NCI-H187 treated with DMSO at 0.1 percent for 48 hours (cell line): ENCODE results near the gene SRPRB.

Source experiments
- DNase-seq: peaks from one replicate; lab custom pipeline; 2025; lab: John Stamatoyannopoulos, UW

Gene SRPRB

DNA sequence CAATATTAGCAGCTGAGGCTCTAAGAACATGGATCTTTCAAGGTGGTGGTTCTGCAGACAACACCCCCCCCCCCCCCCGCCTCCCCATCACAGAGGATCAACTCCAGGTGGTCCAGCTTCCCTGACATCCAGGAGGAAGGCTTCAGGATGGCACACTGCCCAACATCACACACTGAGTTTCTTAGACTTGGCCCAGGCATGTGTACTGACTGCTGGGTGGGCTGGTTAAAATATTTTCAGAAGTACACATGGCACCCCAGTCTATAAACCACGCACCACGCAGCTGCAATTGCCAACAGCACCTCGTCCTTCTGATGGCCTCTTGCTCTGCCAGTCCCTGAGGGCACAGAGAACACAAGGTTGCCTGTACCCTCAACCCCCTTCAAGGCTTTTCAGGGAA, 22.1 kb downstream of the SRPRB start:
- DNase-seq, result no peak

DNA sequence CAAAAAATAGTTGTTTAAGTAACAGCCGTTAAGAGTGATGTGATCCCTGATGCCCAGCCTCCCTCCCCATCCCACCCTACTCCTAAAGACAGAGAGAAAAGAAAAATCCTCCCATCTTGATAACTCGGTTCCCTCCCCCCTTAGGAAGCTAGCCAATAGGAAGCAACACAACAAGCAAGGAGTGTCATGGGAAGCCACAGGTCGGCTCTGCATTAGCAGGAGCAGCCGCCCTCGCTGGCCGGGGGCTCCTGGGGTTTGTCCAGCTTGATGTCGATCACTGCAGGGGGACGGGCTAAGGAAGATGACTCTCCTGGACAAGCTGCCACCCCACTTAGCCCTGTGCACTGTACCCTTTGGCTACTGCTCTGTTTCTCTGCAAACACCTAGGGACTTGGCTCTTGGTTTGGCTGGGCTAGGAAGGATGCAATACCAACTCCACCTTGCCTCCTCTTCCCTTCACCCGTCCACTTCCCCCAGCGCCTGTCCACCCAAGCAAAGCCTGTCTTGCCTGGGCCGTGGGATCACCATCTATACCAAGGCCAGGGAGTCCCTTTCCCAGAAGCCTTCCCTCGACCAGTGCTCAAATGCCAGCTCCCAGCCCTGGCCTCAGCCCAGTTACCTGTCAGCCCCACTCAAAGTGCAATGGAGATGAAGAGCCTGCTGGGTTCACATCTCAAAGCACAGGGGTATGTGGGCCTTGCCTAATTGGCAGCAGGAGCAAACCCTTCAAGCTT, 23.1 kb downstream of the SRPRB start:
- DNase-seq, result no peak

DNA sequence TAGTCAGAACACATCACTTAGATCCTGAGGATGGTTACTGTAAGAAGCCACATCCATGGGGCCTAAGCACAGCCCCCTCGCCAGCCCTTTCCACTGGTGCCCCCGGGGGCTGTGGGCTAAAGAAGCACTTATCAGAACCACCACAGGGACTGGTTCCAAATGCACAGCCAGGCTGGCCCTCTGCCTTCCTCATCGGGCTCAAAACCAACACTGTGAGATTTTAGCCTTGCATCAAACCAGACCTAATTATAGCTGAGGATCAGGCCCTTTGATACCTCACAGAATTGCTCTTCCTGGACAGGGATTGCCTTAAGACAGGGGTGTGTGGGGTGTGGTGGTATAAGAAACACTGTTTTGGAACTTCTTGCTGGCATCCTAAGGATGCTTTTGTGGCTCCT, 23.7 kb downstream of the SRPRB start:
- no peak for DNase-seq

DNA sequence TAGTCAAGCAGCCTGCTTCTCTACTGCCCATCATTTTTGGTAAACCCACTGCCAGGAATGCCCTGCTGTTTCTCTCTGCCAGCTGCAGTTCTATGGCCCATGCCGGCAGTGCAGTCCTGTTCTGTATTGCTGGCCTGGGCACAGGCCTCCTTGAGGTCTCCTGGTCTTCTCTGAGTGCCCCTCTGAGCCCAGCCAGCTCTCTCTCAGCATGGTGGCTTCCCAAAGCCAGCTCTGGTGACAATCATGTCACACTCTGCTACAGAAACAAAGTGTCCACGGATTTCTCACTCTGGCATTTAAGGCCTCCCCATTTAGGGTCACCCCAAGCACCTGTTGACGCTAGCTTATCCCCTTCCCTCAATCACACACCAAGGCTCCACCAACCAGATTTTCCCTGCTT, 24.5 kb downstream of the SRPRB start:
- no peak for DNase-seq

DNA sequence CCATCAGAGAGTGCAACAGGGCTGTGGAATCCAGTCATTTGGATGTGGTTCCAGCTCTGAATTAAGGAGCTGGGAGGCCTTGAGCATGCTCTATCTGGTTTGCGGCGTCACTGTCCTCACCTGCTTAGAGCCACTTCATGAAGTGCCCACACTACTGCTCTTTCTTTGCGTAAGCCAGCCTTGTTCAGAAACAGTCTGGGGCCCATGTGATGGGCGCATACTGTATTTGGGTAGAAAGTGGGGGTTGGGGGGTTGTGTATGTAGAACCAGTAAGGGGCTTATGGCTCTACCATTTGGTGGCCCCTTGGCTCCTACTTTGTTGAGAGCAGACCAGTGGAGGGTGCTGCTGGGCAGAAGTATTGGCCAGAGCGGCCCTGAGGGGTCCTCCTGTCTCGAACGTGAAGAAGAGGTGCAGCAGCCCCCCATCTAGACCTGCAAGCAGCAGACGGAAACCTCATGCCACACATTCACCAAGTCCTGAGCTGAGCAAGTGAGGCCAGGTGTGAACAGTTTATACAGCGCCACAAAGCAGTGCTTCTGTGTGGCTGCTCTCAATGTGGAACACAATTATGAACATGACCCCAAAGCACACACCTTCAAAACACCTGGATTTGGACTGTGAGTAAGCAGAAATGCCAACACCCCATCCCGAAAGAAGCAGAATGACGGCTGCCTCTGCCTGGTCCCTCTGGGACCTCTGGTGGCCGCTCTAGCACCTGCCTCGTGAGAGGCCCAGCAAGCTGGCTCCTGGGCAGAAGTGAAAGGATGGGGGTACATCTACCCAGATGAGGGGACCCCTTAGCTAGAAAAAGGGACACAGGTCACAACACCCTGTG, 26.6 kb downstream of the SRPRB start:
- DNase-seq, result no peak

DNA sequence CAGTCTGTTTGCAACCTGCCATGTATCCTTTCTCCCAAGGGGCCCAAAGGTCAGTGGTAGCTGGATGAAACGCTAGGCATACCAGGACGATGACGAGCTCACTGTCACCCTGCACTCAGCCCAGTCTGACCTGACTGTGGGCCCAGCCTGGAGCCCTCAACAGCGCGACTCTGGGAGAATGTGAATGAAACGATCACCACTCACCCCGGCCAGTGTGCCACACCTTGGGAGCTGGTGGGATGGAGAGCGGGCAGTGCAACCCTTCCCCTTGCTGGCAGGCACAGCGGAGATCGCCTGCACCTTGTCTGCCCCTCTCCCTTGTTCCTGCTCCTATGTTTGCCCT, 27.2 kb downstream of the SRPRB start:
- no peak for DNase-seq

DNA sequence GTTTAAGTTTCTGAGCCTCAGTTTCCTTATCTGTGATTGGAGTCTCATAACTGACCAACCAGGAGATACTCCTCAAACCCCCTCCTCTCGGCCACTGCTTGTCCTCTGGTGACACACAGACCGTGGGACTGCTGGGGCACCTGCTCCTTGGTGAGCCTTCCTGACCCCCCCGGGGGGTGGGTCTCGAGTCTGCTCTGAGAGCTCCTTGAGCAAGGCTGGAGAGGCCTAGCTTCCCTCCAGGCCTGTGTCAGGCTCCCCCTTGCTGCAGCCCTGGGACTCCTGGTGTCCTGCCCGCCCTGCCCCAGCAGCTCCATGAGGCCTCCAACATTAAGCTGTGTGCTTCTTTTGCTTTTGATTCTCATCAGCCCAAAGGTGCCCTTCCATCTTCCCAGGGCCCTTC, 27.7 kb downstream of the SRPRB start:
- DNase-seq, result no peak

DNA sequence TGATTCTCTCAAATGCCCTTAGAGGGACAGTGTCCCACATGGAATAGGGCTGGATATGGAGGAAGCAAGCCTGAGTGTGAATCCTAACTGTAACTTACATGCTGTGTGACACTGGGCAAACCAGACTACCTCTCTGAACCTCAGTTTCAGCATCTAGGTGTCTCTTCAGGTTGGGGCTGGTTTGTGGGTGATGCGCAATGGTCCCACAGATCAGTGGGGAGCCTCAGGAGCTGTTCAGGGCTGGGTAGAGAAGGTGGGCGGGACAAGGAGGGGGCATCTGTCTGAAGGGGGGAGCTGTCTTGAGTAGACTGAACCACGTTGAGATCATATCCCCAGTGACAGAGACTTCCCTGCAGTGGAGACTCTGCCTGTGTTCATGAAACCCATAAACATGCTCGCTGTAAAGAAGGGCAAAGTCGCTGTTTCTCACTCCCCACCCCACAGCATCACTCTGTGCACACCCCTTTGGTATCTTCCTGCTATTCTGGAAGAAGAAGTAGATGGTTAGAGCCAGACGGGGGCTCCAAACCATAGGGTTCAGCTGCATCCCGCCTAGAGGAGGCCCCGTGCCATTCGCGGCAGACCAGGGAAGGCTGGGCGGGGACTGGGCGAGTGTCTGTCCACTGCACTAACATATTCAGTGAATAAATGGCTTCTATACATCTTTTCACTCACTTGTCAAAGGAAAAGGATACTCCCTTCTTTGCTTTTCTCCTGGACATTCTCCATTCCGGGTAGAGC, 28.4 kb downstream of the SRPRB start:
- DNase-seq, result no peak

DNA sequence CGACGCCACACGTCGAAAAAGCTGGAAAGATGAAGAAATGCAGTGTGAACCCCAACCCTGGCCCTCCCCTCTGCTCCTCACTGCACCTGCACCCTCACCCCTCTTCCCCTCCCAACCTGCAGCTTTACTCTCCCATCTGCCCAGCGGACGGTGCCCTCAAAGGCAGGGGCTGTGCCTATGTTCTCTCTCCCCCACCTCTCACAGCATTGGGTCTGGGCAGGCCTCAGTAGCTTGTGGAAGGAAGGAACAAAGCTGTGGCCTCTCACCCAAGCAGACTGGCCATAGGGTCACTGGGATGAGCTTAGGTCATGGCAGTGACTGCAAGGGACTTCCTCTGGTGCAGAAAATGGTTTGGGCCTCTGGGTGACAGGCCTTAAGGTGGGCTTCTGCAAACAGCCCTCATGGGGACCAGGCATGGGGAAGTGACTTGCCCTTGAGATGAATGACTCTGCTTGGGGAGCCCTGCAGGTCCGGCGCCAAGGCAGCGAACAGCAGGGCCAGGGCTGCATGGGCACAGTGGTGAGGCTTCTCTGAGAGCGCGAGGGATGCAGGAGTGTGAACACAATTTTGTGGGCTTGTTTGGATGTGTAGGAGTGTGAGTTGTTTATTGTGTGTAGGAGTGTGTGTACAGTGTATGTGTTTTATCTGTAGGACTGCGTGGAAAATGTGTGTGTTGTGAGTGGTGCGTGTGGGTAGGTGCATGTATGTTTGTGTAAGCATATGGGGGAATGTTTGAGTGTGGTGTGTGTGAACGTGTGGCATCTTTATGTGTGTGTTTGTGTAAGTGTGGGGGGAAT, 29.2 kb downstream of the SRPRB start:
- DNase-seq, result no peak

DNA sequence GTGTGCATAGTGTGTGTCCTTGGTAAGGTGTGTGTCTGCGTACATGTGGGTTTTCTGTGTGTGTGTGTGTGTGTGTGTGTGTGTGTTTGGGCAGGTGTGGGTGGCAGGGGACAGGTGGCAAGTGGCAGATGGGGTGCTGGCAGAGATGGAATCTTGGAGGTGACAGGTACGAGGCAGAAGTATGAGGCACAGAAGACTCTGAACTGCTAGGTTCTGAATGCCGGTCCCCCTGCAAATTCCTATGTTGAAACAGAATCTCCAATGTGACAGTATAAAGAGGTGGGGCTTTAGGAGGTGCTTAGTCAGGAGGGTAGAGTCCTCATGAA, 29.8 kb downstream of the SRPRB start:
- no peak for DNase-seq

DNA sequence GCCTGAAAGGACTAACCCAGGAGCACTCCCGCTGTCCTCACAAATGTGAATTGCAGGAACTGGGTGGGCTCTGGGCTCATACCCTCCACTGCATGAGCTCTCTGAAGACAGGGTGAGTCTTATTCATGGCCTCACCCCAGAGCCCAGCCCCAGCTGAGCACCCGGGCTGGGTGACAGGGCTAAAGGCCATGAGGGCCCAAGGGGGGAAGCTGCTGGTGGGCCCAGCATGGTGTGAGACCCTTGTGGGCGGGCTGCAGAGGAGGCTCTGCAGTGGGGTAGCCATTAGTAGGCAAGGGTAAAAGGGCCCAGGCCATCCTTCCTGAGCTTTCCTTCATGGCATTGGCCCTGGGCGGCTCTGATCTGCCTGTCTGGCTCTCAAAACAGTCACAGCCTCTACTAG, 30.3 kb downstream of the SRPRB start:
- DNase-seq, result no peak

DNA sequence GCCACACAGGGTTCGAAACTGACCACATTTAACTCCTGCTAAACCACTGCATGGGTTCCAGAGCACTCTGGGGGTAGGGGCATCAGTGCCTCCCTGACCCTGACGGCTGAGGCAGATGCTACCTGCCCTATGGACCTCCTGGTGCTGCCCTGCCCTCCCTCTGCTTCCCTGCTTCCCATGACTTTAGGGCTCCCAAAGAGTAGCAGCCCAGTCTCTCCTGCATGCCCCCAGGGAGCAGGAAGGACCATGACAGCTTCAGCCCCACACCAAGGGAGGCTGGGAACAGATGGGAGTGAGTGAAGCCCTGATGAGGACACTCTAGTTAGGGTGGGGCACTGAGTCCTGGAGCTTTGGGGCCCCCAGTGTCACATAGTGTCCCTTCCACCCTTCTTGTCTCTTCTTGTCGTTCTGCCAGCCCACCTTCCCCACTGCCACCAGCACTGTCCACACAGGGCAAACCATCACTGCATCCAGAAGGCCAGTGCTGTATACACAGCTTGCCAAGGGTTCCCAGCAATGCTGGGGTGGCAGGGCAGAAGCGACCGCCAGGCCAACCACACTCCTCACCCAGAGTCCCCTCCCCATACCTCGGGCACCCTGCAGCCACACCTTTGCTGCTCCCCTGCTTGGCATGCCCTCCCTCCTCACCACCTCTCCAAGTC, 31.0 kb downstream of the SRPRB start:
- no peak for DNase-seq

DNA sequence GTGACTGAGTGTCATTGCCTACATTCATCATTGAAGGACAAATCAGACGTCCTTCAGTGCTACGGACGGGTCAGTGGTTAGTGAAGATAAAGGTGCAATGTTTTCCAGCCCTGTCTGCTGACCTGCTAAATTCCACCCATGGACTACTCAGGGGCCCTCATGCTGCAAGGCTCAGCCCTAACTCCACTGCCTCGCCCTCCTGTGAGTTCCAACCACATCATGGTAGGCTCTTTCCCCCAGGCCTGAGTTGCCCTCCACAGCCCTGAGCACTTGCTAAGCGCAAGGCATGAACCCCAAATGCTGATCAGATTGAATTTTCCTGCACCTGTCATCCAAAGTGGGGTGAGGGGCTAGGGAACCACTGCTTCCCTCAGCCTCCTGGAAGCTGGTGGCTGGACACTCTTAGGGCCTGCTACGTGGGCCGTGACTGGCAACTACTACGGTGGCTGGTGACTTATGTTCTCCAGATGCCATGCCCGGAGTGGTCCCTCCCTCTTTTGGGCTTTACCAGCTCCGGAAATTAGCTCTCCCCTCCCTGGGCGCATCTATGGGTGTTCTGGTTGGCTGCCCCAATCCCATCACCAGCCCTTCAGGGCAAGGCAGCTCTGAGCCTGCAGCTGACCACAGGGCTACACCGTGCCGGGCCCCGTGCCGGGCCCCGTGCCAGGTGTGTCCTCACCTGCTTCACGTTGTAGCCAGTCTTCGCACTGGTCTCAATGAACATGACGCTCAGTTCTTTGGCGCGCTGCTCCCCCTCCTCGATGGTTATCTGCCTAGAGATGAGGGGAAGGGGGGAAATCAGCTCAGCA, 32.1 kb downstream of the SRPRB start:
- DNase-seq, result no peak

DNA sequence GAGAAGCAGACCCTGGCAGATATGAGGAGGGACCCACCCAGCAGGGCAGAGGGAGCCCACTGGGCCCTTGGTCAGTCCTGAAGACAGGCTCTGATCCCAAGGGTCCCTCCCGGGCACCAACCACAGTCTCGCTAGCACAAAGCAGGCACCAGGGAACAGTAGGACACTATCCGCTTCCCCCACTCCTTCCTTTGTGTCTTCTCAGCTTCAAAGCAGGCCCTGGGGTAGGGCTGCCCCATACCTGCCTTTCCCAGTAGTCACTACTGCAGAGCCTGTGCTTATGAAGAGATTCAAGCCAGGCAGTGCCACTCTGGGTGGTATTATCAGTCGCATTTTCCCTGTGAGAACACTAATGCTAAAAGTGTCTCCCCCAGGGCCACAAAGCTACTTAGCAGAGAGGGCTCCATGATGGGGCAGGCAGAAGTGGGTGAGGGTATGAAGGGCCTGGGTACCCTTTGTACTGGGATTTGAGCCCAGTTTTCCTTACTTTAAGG, 32.7 kb downstream of the SRPRB start:
- DNase-seq, result no peak

DNA sequence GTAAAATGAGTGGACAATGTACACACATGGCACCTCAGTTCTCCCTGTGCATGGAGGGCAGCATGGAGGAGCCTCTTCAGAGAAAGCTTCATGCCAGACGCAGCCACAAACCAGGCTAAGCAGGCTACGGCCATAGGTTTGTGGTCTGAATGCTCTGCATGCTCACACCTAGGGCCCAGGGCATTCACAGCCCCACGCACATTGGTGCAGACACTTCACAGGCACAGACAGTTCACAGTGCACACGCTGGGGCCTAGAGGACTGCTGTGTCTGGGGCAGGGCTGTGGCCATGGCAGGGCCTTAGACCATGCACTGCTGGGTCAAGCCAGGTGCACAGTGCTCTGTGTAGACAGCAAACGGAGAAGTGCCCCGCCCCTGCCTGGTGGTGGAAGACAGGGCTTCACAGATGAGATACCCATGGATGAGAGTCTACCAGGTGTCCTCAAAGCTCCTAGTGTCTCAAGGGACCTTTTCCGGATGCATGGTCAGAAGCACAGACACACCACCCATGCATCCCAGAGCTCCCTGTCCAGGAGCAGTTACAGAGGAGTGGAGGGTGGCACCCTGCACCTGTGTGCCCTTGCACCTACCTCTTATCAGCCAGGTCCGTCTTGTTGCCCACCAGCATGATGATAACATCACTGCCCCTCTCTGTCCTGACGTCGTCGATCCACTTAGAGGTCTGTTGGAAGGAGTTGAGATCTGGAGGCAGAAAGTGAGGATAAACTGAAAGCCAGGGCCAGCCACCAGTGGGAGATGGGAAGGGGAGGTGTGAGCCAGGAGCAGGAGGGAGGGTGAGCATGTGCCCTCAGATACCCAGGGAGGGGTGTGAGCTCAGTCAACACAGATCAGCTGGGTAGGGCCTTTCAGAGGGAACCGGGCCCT, 33.5 kb downstream of the SRPRB start:
- DNase-seq, result no peak

DNA sequence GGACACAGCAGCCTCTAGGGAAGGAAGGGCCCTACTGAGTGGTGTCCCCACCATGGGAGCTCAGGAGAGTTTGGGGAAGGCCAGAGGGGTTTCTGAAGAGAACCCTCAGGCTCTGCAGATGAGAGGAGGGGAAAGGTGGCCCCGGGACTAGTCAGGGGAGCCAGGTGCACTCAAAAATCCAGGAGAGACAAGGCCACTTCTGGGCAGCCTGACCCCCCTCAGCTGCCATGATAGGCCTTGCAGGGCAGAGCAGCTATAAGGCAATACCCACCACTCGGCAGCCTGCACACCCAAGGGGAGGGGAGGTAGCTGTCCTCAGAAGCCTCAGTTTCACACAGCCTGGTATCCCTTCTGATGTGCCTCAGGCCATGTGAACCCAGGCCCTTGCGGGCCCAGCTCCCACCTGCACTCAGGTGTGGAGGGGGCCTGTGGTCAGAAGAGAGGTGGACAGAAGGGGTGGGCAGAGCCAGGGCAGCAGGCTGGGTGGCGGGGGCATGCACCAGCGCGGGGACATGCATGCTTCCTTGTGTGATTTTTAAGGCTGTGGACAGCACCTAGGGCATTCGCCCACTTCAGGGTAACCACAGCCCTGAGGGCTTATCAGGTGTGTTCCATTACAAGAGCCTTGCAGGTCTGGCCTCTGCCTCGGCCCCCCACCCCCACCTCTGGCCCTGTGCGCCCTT, 34.6 kb downstream of the SRPRB start:
- DNase-seq, result no peak

DNA sequence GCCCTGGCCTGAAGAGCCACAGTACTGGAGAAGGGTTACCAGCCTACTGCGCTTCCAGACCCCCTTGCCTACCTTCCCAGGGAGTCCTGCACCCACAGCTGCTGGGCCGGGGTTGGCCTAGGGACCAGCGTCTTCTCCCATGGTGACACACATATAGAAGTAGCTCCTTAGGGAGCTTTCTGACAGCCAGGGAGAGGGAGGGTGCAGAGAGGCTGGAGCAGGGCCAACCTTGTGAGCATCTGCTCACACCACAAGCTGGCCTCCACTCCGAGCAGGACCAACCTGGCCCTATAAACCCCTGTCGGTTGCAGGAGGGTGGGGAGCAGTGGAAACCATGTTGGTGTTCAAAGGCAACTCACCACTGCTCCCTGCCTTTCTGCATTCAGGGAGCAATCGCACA, 35.2 kb downstream of the SRPRB start:
- DNase-seq, result no peak

DNA sequence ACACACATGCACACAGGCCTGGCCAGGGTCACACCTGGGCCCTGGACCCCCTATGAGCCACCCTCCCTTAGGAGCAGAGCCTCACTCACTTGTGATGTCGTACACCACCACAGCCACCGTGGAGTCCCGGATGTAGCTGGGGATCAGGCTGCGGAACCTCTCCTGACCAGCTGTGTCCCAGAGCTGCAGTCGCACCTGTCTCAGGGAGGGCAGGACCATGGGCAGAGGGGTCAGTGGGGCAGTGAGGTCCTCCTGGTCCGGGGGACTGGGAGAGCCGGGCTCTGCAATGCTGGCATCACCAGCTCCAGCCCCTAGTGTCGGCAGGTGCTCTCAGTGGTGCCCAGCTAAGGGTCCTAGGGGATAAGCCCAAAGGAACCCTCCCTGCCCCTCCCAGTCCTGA, 35.6 kb downstream of the SRPRB start:
- DNase-seq, result no peak

DNA sequence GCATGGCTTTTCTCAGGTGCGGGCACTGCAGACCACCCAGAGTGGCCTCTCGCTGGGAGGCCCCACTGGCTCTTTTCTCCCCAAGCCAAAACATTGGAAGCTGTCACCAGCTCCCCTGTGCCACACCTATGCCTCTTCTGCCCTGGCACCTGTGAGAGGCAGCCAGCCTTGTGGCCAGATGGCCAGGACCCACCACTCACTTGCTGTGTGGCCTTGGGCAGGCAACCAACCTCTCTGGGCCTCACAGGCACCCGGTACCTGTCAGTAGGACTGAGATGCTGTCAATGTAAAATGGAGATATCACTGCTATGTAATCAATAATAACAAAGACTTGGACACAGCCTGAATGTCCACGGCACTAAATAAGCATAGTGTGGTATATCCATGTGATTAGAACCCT, 36.5 kb downstream of the SRPRB start:
- no peak for DNase-seq
